ENCODE results near the gene ARPP21.
A peak's percentile ranks its signal among the peaks of the same experiment; 100 is the strongest.
"Not testable (repeated sequence)": the region's sequence is repeated elsewhere in the genome, so short reads cannot be mapped to it uniquely, and the experiment has no call there.

The ARPP21 gene

DNA sequence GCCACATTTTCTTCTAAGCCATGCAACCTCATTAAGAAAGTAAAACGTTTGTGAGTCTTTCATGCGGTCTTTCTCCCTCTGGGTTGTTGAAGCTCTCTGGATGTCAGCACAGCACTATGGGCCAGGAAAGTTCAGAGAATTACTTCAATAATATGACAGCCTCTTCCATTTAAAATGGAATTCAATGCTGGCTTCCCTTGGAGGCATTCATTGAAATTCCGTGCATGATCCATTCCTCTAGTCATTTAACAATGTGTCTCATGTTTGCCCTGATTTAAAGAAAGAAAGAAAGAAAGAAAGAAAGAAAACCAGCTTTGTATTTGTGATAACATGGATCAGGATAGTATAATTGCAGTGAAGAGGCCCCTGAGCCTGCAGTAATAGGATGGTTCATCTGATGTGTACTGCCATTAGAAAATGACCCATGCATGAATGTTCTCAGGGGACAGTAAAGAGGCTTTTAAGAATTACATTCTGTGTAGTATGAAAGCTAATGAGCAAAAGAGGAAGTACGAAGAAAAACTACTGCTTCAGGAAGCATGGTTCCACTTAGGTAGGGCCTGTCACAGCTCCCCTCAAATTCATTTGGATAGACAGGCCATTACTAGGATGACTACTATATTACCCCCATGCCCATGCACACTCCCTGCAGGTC lies 146.0 kb downstream of the ARPP21 start:
- Histone ChIP-seq H3K27me3 (ENCODE audit: control insufficient read depth in 5 of 5, insufficient read depth in 4 of 5, low read length in 5 of 5) (no peaks in the 10 kb centered on the region), H3K4me1 (ENCODE audit: control insufficient read depth in 5 of 5, insufficient read depth in 5 of 5, low read length in 5 of 5) (no peaks in the 10 kb centered on the region), H3K9ac (ENCODE audit: low read length in 5 of 5) (no peak overlapping the region), H3K4me3 (ENCODE audit: low read depth in 1 of 5, low read length in 5 of 5) (no peak overlapping the region), H3K36me3 (ENCODE audit: control insufficient read depth in 5 of 5, insufficient read depth in 5 of 5, low read length in 5 of 5) (no peaks in the 10 kb centered on the region), H3K9me3 (ENCODE audit: control insufficient read depth in 5 of 5, low read length in 5 of 5) (no peaks in the 10 kb centered on the region), H3K27ac (ENCODE audit: low read depth, low read length) (no peak overlapping the region)

DNA sequence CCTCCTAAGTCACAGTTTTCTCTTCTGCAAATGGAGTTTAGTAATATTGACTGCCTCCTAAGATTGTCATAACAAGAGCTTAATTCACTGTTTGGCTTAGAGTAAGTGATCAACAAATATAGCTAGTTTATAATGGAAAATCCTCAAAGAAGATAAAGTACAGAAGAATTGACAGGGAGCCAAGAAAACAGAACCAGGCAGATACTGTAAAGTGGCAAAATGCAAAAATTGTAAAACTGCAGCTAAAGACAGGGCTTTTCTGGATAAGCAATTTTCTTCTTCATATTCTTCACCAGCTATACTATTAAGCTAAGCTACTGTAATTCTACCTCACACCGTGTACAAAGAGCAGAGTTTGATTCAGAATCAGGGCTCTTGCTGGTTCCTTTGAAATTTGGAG lies 148.6 kb downstream of the ARPP21 start:
- H3K4me3 ChIP-seq (ENCODE audit: low read depth in 1 of 5, low read length in 5 of 5): no peak overlapping the region
- no peak overlapping the region for H3K9ac ChIP-seq (ENCODE audit: low read length in 5 of 5)
- H3K27me3 ChIP-seq (ENCODE audit: control insufficient read depth in 5 of 5, insufficient read depth in 4 of 5, low read length in 5 of 5): no peaks in the 10 kb centered on the region
- H3K4me1 ChIP-seq (ENCODE audit: control insufficient read depth in 5 of 5, insufficient read depth in 5 of 5, low read length in 5 of 5): no peaks in the 10 kb centered on the region
- H3K27ac ChIP-seq (ENCODE audit: low read depth, low read length): no peak overlapping the region
- no peaks in the 10 kb centered on the region for H3K9me3 ChIP-seq (ENCODE audit: control insufficient read depth in 5 of 5, low read length in 5 of 5)
- no peaks in the 10 kb centered on the region for H3K36me3 ChIP-seq (ENCODE audit: control insufficient read depth in 5 of 5, insufficient read depth in 5 of 5, low read length in 5 of 5)

- no peak overlapping the region for H3K27ac ChIP-seq (ENCODE audit: low read depth, low read length)
- H3K4me1 ChIP-seq (ENCODE audit: control insufficient read depth in 5 of 5, insufficient read depth in 5 of 5, low read length in 5 of 5): no peaks in the 10 kb centered on the region
- H3K27me3 ChIP-seq (ENCODE audit: control insufficient read depth in 5 of 5, insufficient read depth in 4 of 5, low read length in 5 of 5): no peaks in the 10 kb centered on the region
- H3K36me3 ChIP-seq (ENCODE audit: control insufficient read depth in 5 of 5, insufficient read depth in 5 of 5, low read length in 5 of 5): no peaks in the 10 kb centered on the region
- no peak overlapping the region for H3K9ac ChIP-seq (ENCODE audit: low read length in 5 of 5)
- no peak overlapping the region for H3K4me3 ChIP-seq (ENCODE audit: low read depth in 1 of 5, low read length in 5 of 5)
- no peaks in the 10 kb centered on the region for H3K9me3 ChIP-seq (ENCODE audit: control insufficient read depth in 5 of 5, low read length in 5 of 5)
Measured at GRCh38 chr3:35789042-35789831, 149.9 kb downstream of the ARPP21 start.

- Histone ChIP-seq H3K4me3 (ENCODE audit: low read depth in 1 of 5, low read length in 5 of 5) (no peak overlapping the region), H3K9ac (ENCODE audit: low read length in 5 of 5) (no peak overlapping the region), H3K36me3 (ENCODE audit: control insufficient read depth in 5 of 5, insufficient read depth in 5 of 5, low read length in 5 of 5) (no peaks in the 10 kb centered on the region), H3K27me3 (ENCODE audit: control insufficient read depth in 5 of 5, insufficient read depth in 4 of 5, low read length in 5 of 5) (no peaks in the 10 kb centered on the region), H3K27ac (ENCODE audit: low read depth, low read length) (no peak overlapping the region), H3K9me3 (ENCODE audit: control insufficient read depth in 5 of 5, low read length in 5 of 5) (no peaks in the 10 kb centered on the region), H3K4me1 (ENCODE audit: control insufficient read depth in 5 of 5, insufficient read depth in 5 of 5, low read length in 5 of 5) (no peaks in the 10 kb centered on the region)
Measured at GRCh38 chr3:35790764-35791163, 151.4 kb downstream of the ARPP21 start.

DNA sequence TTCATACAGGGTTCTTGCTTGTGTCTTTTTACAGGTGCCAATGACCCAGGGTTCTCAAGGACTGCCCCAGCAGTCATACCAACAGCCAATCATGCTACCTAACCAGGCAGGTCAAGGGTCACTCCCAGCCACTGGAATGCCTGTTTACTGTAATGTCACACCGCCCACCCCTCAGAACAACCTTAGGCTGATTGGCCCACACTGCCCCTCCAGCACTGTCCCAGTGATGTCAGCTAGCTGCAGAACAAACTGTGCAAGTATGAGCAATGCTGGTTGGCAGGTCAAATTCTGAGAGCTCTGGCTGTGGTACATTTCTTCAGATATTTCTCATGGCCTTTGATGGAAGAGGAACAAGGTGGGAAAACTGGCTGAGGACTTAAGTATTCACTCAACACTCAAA lies 154.3 kb downstream of the ARPP21 start:
- H3K9ac ChIP-seq (ENCODE audit: low read length in 5 of 5): no peak overlapping the region
- H3K4me1 ChIP-seq (ENCODE audit: control insufficient read depth in 5 of 5, insufficient read depth in 5 of 5, low read length in 5 of 5): no peaks in the 10 kb centered on the region
- H3K9me3 ChIP-seq (ENCODE audit: control insufficient read depth in 5 of 5, low read length in 5 of 5): no peaks in the 10 kb centered on the region
- H3K36me3 ChIP-seq (ENCODE audit: control insufficient read depth in 5 of 5, insufficient read depth in 5 of 5, low read length in 5 of 5): no peaks in the 10 kb centered on the region
- H3K4me3 ChIP-seq (ENCODE audit: low read depth in 1 of 5, low read length in 5 of 5): no peak overlapping the region
- no peak overlapping the region for H3K27ac ChIP-seq (ENCODE audit: low read depth, low read length)
- no peaks in the 10 kb centered on the region for H3K27me3 ChIP-seq (ENCODE audit: control insufficient read depth in 5 of 5, insufficient read depth in 4 of 5, low read length in 5 of 5)

- no peaks in the 10 kb centered on the region for H3K9me3 ChIP-seq (ENCODE audit: control insufficient read depth in 5 of 5, low read length in 5 of 5)
- H3K4me1 ChIP-seq (ENCODE audit: control insufficient read depth in 5 of 5, insufficient read depth in 5 of 5, low read length in 5 of 5): peaks cover 0 to 11% (median 7%) of the 10 kb centered on the region in 5 donors
- H3K27ac ChIP-seq (ENCODE audit: low read depth, low read length): no peak overlapping the region
- H3K27me3 ChIP-seq (ENCODE audit: control insufficient read depth in 5 of 5, insufficient read depth in 4 of 5, low read length in 5 of 5): no peaks in the 10 kb centered on the region
- H3K36me3 ChIP-seq (ENCODE audit: control insufficient read depth in 5 of 5, insufficient read depth in 5 of 5, low read length in 5 of 5): no peaks in the 10 kb centered on the region
- no peak overlapping the region for H3K9ac ChIP-seq (ENCODE audit: low read length in 5 of 5)
- peak overlapping the region in 2 of 5 donors; percentile 1 to 8 for H3K4me3 ChIP-seq (ENCODE audit: low read depth in 1 of 5, low read length in 5 of 5)
Measured at GRCh38 chr3:35800960-35801459, 161.7 kb downstream of the ARPP21 start.

- H3K9me3 ChIP-seq (ENCODE audit: control insufficient read depth in 5 of 5, low read length in 5 of 5): peaks cover 0 to 7% (median 0%) of the 10 kb centered on the region in 5 donors
- H3K4me3 ChIP-seq (ENCODE audit: low read depth in 1 of 5, low read length in 5 of 5): no peak overlapping the region
- no peak overlapping the region for H3K9ac ChIP-seq (ENCODE audit: low read length in 5 of 5)
- H3K27me3 ChIP-seq (ENCODE audit: control insufficient read depth in 5 of 5, insufficient read depth in 4 of 5, low read length in 5 of 5): no peaks in the 10 kb centered on the region
- no peaks in the 10 kb centered on the region for H3K4me1 ChIP-seq (ENCODE audit: control insufficient read depth in 5 of 5, insufficient read depth in 5 of 5, low read length in 5 of 5)
- no peaks in the 10 kb centered on the region for H3K36me3 ChIP-seq (ENCODE audit: control insufficient read depth in 5 of 5, insufficient read depth in 5 of 5, low read length in 5 of 5)
- no peak overlapping the region for H3K27ac ChIP-seq (ENCODE audit: low read depth, low read length)
Measured at GRCh38 chr3:35814531-35814930, 175.2 kb downstream of the ARPP21 start.

DNA sequence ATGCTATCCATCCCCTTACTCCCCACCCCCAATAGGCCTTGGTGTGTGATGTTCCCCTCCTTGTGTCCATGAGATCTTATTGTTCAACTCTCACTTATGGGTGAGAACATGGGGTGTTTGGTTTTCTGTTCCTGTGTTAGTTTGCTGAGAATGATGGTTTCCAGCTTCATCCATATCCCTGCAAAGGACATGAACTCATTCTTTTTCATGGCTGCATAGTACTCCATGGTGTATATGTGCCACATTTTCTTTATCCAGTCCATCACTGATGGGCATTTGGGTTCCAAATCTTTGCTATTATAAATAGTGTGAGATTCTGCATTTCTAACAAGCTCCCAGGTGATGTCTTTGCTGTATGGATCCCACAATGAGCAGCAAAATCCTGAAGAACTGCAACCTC lies 176.5 kb downstream of the ARPP21 start:
- H3K27ac ChIP-seq (ENCODE audit: low read depth, low read length); H3K9ac ChIP-seq (ENCODE audit: low read length in 5 of 5); H3K36me3 ChIP-seq (ENCODE audit: control insufficient read depth in 5 of 5, insufficient read depth in 5 of 5, low read length in 5 of 5); H3K9me3 ChIP-seq (ENCODE audit: control insufficient read depth in 5 of 5, low read length in 5 of 5); H3K27me3 ChIP-seq (ENCODE audit: control insufficient read depth in 5 of 5, insufficient read depth in 4 of 5, low read length in 5 of 5); H3K4me1 ChIP-seq (ENCODE audit: control insufficient read depth in 5 of 5, insufficient read depth in 5 of 5, low read length in 5 of 5); H3K4me3 ChIP-seq (ENCODE audit: low read depth in 1 of 5, low read length in 5 of 5): not testable (repeated sequence)

GRCh38 chr3:35817216-35817615 lies 177.9 kb downstream of the ARPP21 start:
- Histone ChIP-seq H3K27ac (ENCODE audit: low read depth, low read length) (no peak overlapping the region), H3K4me1 (ENCODE audit: control insufficient read depth in 5 of 5, insufficient read depth in 5 of 5, low read length in 5 of 5) (no peaks in the 10 kb centered on the region), H3K9me3 (ENCODE audit: control insufficient read depth in 5 of 5, low read length in 5 of 5) (peaks cover 0 to 7% (median 0%) of the 10 kb centered on the region in 5 donors), H3K36me3 (ENCODE audit: control insufficient read depth in 5 of 5, insufficient read depth in 5 of 5, low read length in 5 of 5) (no peaks in the 10 kb centered on the region), H3K27me3 (ENCODE audit: control insufficient read depth in 5 of 5, insufficient read depth in 4 of 5, low read length in 5 of 5) (no peaks in the 10 kb centered on the region), H3K9ac (ENCODE audit: low read length in 5 of 5) (no peak overlapping the region), H3K4me3 (ENCODE audit: low read depth in 1 of 5, low read length in 5 of 5) (no peak overlapping the region)

DNA sequence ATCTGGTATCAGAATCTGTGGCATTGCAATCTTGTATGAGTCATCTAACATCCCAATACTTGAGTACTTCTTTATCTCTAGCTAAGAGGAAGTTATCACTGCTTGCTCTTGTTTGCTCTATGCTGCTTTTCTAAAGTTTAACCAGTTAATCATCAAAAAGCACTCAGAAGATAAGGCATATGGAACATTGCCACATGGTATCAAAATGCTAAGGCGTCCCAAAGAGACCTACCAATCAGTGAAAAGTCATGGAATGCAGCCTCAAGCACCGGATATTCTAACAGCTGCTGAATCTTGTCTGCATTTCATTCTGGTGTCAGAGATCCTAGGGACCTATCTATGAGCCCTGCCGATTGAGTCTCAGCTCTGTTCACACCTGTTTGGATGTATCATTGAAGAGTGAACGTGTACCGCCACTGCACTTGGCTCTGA lies 192.8 kb downstream of the ARPP21 start:
- Histone ChIP-seq H3K27ac (ENCODE audit: low read depth, low read length) (no peak overlapping the region), H3K9me3 (ENCODE audit: control insufficient read depth in 5 of 5, low read length in 5 of 5) (no peaks in the 10 kb centered on the region), H3K4me3 (ENCODE audit: low read depth in 1 of 5, low read length in 5 of 5) (no peak overlapping the region), H3K36me3 (ENCODE audit: control insufficient read depth in 5 of 5, insufficient read depth in 5 of 5, low read length in 5 of 5) (no peaks in the 10 kb centered on the region), H3K9ac (ENCODE audit: low read length in 5 of 5) (no peak overlapping the region), H3K27me3 (ENCODE audit: control insufficient read depth in 5 of 5, insufficient read depth in 4 of 5, low read length in 5 of 5) (no peaks in the 10 kb centered on the region), H3K4me1 (ENCODE audit: control insufficient read depth in 5 of 5, insufficient read depth in 5 of 5, low read length in 5 of 5) (no peaks in the 10 kb centered on the region)
